Measurements from ENCODE around the gene IL11.

IL11 gene

GRCh38 chr19:55384131-55384919, 14.1 kb upstream of the IL11 start, which contains the start of gene TMEM238:
TMEM238 (minus strand) TSS chr19:55384292; CDS start chr19:55384259, 33 bp downstream.
- Histone ChIP-seq H3K9ac (ENCODE audit: low read depth in 1 of 2, low read length in 2 of 2) (peak within 1 kb of the TSS; percentile 96 to 97), H3K36me3 (ENCODE audit: control insufficient read depth in 2 of 2, insufficient read depth in 2 of 2, low read length in 2 of 2) (peaks cover 23 to 24% of the 10 kb centered on the region in 2 donors), H3K27me3 (ENCODE audit: control insufficient read depth in 2 of 2, insufficient read depth in 2 of 2, low read length in 2 of 2) (no peaks in the 10 kb centered on the region), H3K4me3 (ENCODE audit: low read length in 2 of 2) (peak within 1 kb of the TSS; percentile 99), H3K27ac (ENCODE audit: low read depth in 2 of 2, low read length in 2 of 2) (peak within 1 kb of the TSS; percentile 95 to 96), H3K9me3 (ENCODE audit: control insufficient read depth in 2 of 2, low read length in 2 of 2) (no peaks in the 10 kb centered on the region), H3K4me1 (ENCODE audit: control insufficient read depth in 2 of 2, insufficient read depth in 2 of 2, low read length in 2 of 2) (peaks cover 42 to 44% of the 10 kb centered on the region in 2 donors)

- H3K9ac ChIP-seq (ENCODE audit: low read depth in 1 of 2, low read length in 2 of 2) = peak overlapping the region; percentile 60 to 97
- H3K4me1 ChIP-seq (ENCODE audit: control insufficient read depth in 2 of 2, insufficient read depth in 2 of 2, low read length in 2 of 2) = peaks cover 40 to 42% of the 10 kb centered on the region in 2 donors
- peak overlapping the region; percentile 95 to 96 for H3K27ac ChIP-seq (ENCODE audit: low read depth in 2 of 2, low read length in 2 of 2)
- peaks cover 16 to 19% of the 10 kb centered on the region in 2 donors for H3K36me3 ChIP-seq (ENCODE audit: control insufficient read depth in 2 of 2, insufficient read depth in 2 of 2, low read length in 2 of 2)
- no peaks in the 10 kb centered on the region for H3K9me3 ChIP-seq (ENCODE audit: control insufficient read depth in 2 of 2, low read length in 2 of 2)
- H3K27me3 ChIP-seq (ENCODE audit: control insufficient read depth in 2 of 2, insufficient read depth in 2 of 2, low read length in 2 of 2) = no peaks in the 10 kb centered on the region
- H3K4me3 ChIP-seq (ENCODE audit: low read length in 2 of 2) = peak overlapping the region; percentile 99
These were observed 13.2 kb upstream of the IL11 start for GRCh38 chr19:55383279-55384130.

- Histone ChIP-seq H3K4me1 (ENCODE audit: control insufficient read depth in 2 of 2, insufficient read depth in 2 of 2, low read length in 2 of 2) (peaks cover 31 to 33% of the 10 kb centered on the region in 2 donors), H3K4me3 (ENCODE audit: low read length in 2 of 2) (peak overlapping the region in 1 of 2 donors; percentile 67), H3K36me3 (ENCODE audit: control insufficient read depth in 2 of 2, insufficient read depth in 2 of 2, low read length in 2 of 2) (peaks cover 7 to 10% of the 10 kb centered on the region in 2 donors), H3K9ac (ENCODE audit: low read depth in 1 of 2, low read length in 2 of 2) (no peak overlapping the region), H3K9me3 (ENCODE audit: control insufficient read depth in 2 of 2, low read length in 2 of 2) (no peaks in the 10 kb centered on the region), H3K27me3 (ENCODE audit: control insufficient read depth in 2 of 2, insufficient read depth in 2 of 2, low read length in 2 of 2) (no peaks in the 10 kb centered on the region), H3K27ac (ENCODE audit: low read depth in 2 of 2, low read length in 2 of 2) (no peak overlapping the region)
These were observed 12.3 kb upstream of the IL11 start for GRCh38 chr19:55382522-55383054.

GRCh38 chr19:55382013-55382412, 11.8 kb upstream of the IL11 start:
- no peak overlapping the region for H3K4me3 ChIP-seq (ENCODE audit: low read length in 2 of 2)
- H3K9ac ChIP-seq (ENCODE audit: low read depth in 1 of 2, low read length in 2 of 2) = no peak overlapping the region
- H3K9me3 ChIP-seq (ENCODE audit: control insufficient read depth in 2 of 2, low read length in 2 of 2) = no peaks in the 10 kb centered on the region
- H3K4me1 ChIP-seq (ENCODE audit: control insufficient read depth in 2 of 2, insufficient read depth in 2 of 2, low read length in 2 of 2) = peaks cover 25 to 27% of the 10 kb centered on the region in 2 donors
- H3K27me3 ChIP-seq (ENCODE audit: control insufficient read depth in 2 of 2, insufficient read depth in 2 of 2, low read length in 2 of 2) = no peaks in the 10 kb centered on the region
- H3K27ac ChIP-seq (ENCODE audit: low read depth in 2 of 2, low read length in 2 of 2) = no peak overlapping the region
- H3K36me3 ChIP-seq (ENCODE audit: control insufficient read depth in 2 of 2, insufficient read depth in 2 of 2, low read length in 2 of 2) = peaks cover 2 to 4% of the 10 kb centered on the region in 2 donors

- H3K4me3 ChIP-seq (ENCODE audit: low read length in 2 of 2) = no peak overlapping the region
- H3K9me3 ChIP-seq (ENCODE audit: control insufficient read depth in 2 of 2, low read length in 2 of 2) = no peaks in the 10 kb centered on the region
- peaks cover 8 to 9% of the 10 kb centered on the region in 2 donors for H3K4me1 ChIP-seq (ENCODE audit: control insufficient read depth in 2 of 2, insufficient read depth in 2 of 2, low read length in 2 of 2)
- peaks cover 0 to 2% of the 10 kb centered on the region in 2 donors for H3K36me3 ChIP-seq (ENCODE audit: control insufficient read depth in 2 of 2, insufficient read depth in 2 of 2, low read length in 2 of 2)
- H3K27me3 ChIP-seq (ENCODE audit: control insufficient read depth in 2 of 2, insufficient read depth in 2 of 2, low read length in 2 of 2) = no peaks in the 10 kb centered on the region
- H3K27ac ChIP-seq (ENCODE audit: low read depth in 2 of 2, low read length in 2 of 2) = no peak overlapping the region
- H3K9ac ChIP-seq (ENCODE audit: low read depth in 1 of 2, low read length in 2 of 2) = no peak overlapping the region
These were observed 8.9 kb upstream of the IL11 start for GRCh38 chr19:55379174-55379573.

GRCh38 chr19:55377356-55378131, 7.3 kb upstream of the IL11 start:
- no peak overlapping the region for H3K4me3 ChIP-seq (ENCODE audit: low read length in 2 of 2)
- peaks cover 1 to 2% of the 10 kb centered on the region in 2 donors for H3K27me3 ChIP-seq (ENCODE audit: control insufficient read depth in 2 of 2, insufficient read depth in 2 of 2, low read length in 2 of 2)
- no peaks in the 10 kb centered on the region for H3K9me3 ChIP-seq (ENCODE audit: control insufficient read depth in 2 of 2, low read length in 2 of 2)
- no peak overlapping the region for H3K9ac ChIP-seq (ENCODE audit: low read depth in 1 of 2, low read length in 2 of 2)
- no peak overlapping the region for H3K27ac ChIP-seq (ENCODE audit: low read depth in 2 of 2, low read length in 2 of 2)
- H3K4me1 ChIP-seq (ENCODE audit: control insufficient read depth in 2 of 2, insufficient read depth in 2 of 2, low read length in 2 of 2) = no peaks in the 10 kb centered on the region
- H3K36me3 ChIP-seq (ENCODE audit: control insufficient read depth in 2 of 2, insufficient read depth in 2 of 2, low read length in 2 of 2) = peaks cover 0 to 2% of the 10 kb centered on the region in 2 donors

GRCh38 chr19:55376241-55376933, 6.1 kb upstream of the IL11 start, which contains the start of gene TMEM190:
TMEM190 (plus strand) TSS chr19:55376826; CDS start chr19:55376854, 28 bp downstream.
- Histone ChIP-seq H3K36me3 (ENCODE audit: control insufficient read depth in 2 of 2, insufficient read depth in 2 of 2, low read length in 2 of 2) (peaks cover 0 to 2% of the 10 kb centered on the region in 2 donors), H3K4me3 (ENCODE audit: low read length in 2 of 2) (no peak within 1 kb of the TSS), H3K4me1 (ENCODE audit: control insufficient read depth in 2 of 2, insufficient read depth in 2 of 2, low read length in 2 of 2) (no peaks in the 10 kb centered on the region), H3K27me3 (ENCODE audit: control insufficient read depth in 2 of 2, insufficient read depth in 2 of 2, low read length in 2 of 2) (peaks cover 9 to 10% of the 10 kb centered on the region in 2 donors), H3K9me3 (ENCODE audit: control insufficient read depth in 2 of 2, low read length in 2 of 2) (no peaks in the 10 kb centered on the region), H3K9ac (ENCODE audit: low read depth in 1 of 2, low read length in 2 of 2) (no peak within 1 kb of the TSS), H3K27ac (ENCODE audit: low read depth in 2 of 2, low read length in 2 of 2) (no peak within 1 kb of the TSS)

GRCh38 chr19:55373993-55374757, 3.9 kb upstream of the IL11 start:
- Histone ChIP-seq H3K27me3 (ENCODE audit: control insufficient read depth in 2 of 2, insufficient read depth in 2 of 2, low read length in 2 of 2) (peaks cover 21 to 24% of the 10 kb centered on the region in 2 donors), H3K27ac (ENCODE audit: low read depth in 2 of 2, low read length in 2 of 2) (no peak overlapping the region), H3K4me1 (ENCODE audit: control insufficient read depth in 2 of 2, insufficient read depth in 2 of 2, low read length in 2 of 2) (no peaks in the 10 kb centered on the region), H3K4me3 (ENCODE audit: low read length in 2 of 2) (no peak overlapping the region), H3K9ac (ENCODE audit: low read depth in 1 of 2, low read length in 2 of 2) (no peak overlapping the region), H3K9me3 (ENCODE audit: control insufficient read depth in 2 of 2, low read length in 2 of 2) (no peaks in the 10 kb centered on the region), H3K36me3 (ENCODE audit: control insufficient read depth in 2 of 2, insufficient read depth in 2 of 2, low read length in 2 of 2) (peaks cover 0 to under 1% of the 10 kb centered on the region in 2 donors)
